Natural killer cell (primary cell): ENCODE results near the gene CDK2. TPM values are rescaled to one million over a fixed set of nuclear protein-coding genes. Genes with fewer than 3 reads are reported as not detected.

Experiments
- ATAC-seq, 3 donors: fragments of 150-1000 bp in 2 of 3; fragments of 200-7000 bp in 1 of 3; cut with Tn5 transposase; 1 replicate in 1 of 3; 2 replicates in 2 of 3; pipeline ENCODE4 v1.10.0; 2021; ENCODE audit warnings: mild to moderate bottlenecking in 2 of 3, moderate library complexity in 2 of 3
- DNase-seq, 2 donors: peaks; one replicate each; pipeline versions ENCODE4 v3.0.0 to v3.0.0-alpha.2; 2013 to 2021; ENCODE audit warnings: mixed read lengths in 1 of 2
- H3K27ac ChIP-seq: one replicate; pipeline ENCODE4 v1.5.1; 2013; ENCODE audit warnings: mild to moderate bottlenecking, low read length
- H3K27me3 ChIP-seq: one replicate; pipeline ENCODE4 v1.6.1; 2013; ENCODE audit warnings: low read length; ENCODE audit not compliant: control insufficient read depth, insufficient read depth
- H3K36me3 ChIP-seq: one replicate; pipeline ENCODE4 v1.6.1; 2013; ENCODE audit warnings: low read length; ENCODE audit not compliant: control insufficient read depth, insufficient read depth
- H3K4me1 ChIP-seq: one replicate; pipeline ENCODE4 v1.6.1; 2013; ENCODE audit warnings: low read length; ENCODE audit not compliant: control insufficient read depth, insufficient read depth
- H3K4me3 ChIP-seq: one replicate; pipeline ENCODE4 v1.5.1; 2013; ENCODE audit warnings: low read length
- H3K9me3 ChIP-seq: one replicate; pipeline ENCODE4 v1.6.1; 2013; ENCODE audit warnings: low read length; ENCODE audit not compliant: control insufficient read depth, insufficient read depth
- H3K27ac Mint-ChIP-seq, 2 donors: one replicate each; pipeline ENCODE4 v1.8.0; 2022; ENCODE audit warnings: mild to moderate bottlenecking in 2 of 2, mixed read lengths in 2 of 2, moderate library complexity in 1 of 2
- H3K27me3 Mint-ChIP-seq, 2 donors: one replicate each; pipeline ENCODE4 v1.8.0; 2022; ENCODE audit warnings: low read depth in 2 of 2, mixed read lengths in 2 of 2
- H3K36me3 Mint-ChIP-seq: one replicate; pipeline ENCODE4 v1.8.0; 2022; ENCODE audit warnings: mixed read lengths
- H3K4me1 Mint-ChIP-seq, 2 donors: one replicate each; pipeline ENCODE4 v1.8.0; 2022; ENCODE audit warnings: mixed read lengths in 2 of 2
- H3K4me3 Mint-ChIP-seq: one replicate; pipeline ENCODE4 v1.8.0; 2022; ENCODE audit warnings: mild to moderate bottlenecking, moderate library complexity, mixed read lengths
- H3K9me3 Mint-ChIP-seq, 2 donors: one replicate each; pipeline ENCODE4 v1.8.0; 2022; ENCODE audit warnings: mixed read lengths in 2 of 2
- WGBS: methylation state at CpG from one replicate; pipeline ENCODE4 v1.1.7; 2013; ENCODE audit warnings: missing lambda C conversion rate; ENCODE audit not compliant: insufficient coverage; 5-methylcytosine and 5-hydroxymethylcytosine counted together
- intact Hi-C: fragments of 100-400 bp; cut with micrococcal nuclease; formaldehyde crosslinking; loops from one replicate; pipeline ENCODE4 v1.14.2; 2022
- total RNA-seq, 4 donors: library from RNA; stranded (reverse); fragments of 120-200 nt in 1 of 4; gene quantifications; one replicate each; pipeline versions ENCODE4 v1.2.3 to v1.2.4, GENCODE V29; 2013 to 2022
- TF ChIP-seq, protein P1 (sequence below): fragments of 200-600 bp; IDR thresholded peaks from one replicate; pipeline ENCODE4 v1.8.0; 2022; ENCODE audit warnings: antibody characterized with exemption

The CDK2 gene
- total RNA-seq, 3 donors from 2014 or later (not counting 1 experiment from before 2014, with no cell fraction given), result 19.5 to 27.3 (median 27.3) TPM

DNA sequence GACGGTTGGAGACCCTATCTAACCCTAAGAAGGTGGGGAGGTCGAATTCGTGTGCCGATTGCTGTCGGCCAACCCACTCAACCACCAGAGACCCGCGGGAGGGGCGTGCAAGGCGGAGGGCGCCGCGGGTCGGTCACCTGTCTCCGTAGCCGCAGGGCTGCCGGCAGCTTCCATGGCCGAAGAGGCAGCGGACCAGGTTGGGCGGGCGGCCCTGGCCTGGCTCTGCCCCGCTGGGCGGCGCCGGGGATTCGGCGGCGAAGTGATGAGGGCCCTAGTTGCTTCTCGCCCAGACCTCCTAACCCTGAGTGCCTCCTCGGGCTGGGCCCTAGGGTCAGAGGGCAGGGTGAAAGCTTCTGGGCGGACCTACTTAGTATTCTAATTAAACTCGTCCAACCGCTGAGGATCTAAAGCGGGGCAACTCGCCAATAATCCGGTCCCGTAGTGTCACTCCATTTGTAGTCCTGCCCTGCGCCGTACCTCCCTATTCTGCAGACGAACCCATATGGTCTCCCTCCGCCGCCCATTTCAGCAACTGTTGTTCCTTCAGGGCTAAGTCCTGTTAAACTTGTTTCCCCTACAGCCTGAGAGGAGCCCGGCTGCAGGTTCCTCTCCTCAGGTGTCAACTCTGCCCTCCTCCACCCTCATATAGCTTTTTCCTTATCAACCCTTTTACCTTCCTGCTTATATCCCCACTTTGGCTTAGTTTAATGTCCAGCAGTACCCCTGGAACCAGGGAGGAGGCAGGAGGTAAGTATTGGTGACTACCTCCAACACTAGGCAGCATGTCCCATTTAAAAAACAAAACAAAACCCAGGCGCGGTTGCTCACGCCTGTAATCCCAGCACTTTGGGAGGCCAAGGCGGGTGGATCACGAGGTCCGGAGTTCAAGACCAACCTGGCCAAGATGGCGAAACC lies 38.8 kb upstream of the CDK2 start, which contains the start of gene PYM1:
PYM1 (minus strand) TSS at position 307 of the 915 bp plus-strand sequence; CDS start at position 174, 133 bp downstream.
- Histone ChIP-seq H3K36me3 (no peaks in the 10 kb centered on the region), H3K4me1 (peaks cover 54% of the 10 kb centered on the region), H3K9me3 (no peaks in the 10 kb centered on the region), H3K4me3 (peak within 1 kb of the TSS; percentile 95), H3K27me3 (no peaks in the 10 kb centered on the region), H3K27ac (peak within 1 kb of the TSS; percentile 86)
- no peaks in the 10 kb centered on the region for H3K27me3 Mint-ChIP-seq
- 4% methylated on average over 49 of the region's 49 CpGs for WGBS
- ATAC-seq, result peak; percentile 53 to 62 (median 59)
- TF ChIP-seq, protein P1, sequence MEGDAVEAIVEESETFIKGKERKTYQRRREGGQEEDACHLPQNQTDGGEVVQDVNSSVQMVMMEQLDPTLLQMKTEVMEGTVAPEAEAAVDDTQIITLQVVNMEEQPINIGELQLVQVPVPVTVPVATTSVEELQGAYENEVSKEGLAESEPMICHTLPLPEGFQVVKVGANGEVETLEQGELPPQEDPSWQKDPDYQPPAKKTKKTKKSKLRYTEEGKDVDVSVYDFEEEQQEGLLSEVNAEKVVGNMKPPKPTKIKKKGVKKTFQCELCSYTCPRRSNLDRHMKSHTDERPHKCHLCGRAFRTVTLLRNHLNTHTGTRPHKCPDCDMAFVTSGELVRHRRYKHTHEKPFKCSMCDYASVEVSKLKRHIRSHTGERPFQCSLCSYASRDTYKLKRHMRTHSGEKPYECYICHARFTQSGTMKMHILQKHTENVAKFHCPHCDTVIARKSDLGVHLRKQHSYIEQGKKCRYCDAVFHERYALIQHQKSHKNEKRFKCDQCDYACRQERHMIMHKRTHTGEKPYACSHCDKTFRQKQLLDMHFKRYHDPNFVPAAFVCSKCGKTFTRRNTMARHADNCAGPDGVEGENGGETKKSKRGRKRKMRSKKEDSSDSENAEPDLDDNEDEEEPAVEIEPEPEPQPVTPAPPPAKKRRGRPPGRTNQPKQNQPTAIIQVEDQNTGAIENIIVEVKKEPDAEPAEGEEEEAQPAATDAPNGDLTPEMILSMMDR, result no peak
- H3K4me3 Mint-ChIP-seq, result peak within 1 kb of the TSS; percentile 99
- peaks cover 55 to 75% of the 10 kb centered on the region in 2 donors for H3K4me1 Mint-ChIP-seq
- DNase-seq, result peak; percentile 53 to 81
- H3K9me3 Mint-ChIP-seq, result no peaks in the 10 kb centered on the region
- H3K27ac Mint-ChIP-seq, result peak within 1 kb of the TSS; percentile 97 to 98
- H3K36me3 Mint-ChIP-seq, result no peaks in the 10 kb centered on the region
- intact Hi-C loops, result loop anchor here (1.0 to 5.0 kb wide), 6 partner anchors 12 to 186 kb away; partner anchors contain the start of genes DNAJC14, GDF11, RPS26 and SARNP

DNA sequence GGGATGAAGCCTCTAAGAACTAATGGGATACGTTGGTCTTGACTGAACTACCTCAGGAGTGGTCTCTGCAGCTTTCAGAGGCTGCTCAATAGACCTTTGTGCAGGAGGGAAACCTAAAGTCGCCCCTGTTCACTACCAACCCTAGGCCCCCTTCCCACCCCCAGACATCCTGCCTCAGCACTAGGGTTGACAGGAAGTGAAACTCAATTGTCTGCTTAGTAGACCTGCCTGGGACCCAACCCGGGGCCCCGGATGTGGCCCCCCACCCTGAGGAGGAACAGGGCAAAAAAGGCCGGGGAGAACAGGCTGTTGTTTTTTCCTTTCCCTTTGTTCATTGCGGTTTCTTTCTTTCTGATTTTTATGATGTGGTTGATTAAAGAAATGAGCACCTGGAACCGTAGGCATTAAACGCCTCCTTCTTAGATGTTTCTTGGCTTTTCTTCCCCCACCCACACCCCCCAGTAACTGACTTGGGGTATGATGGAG lies 37.3 kb upstream of the CDK2 start:
- Mint-ChIP-seq H3K4me1 (peaks cover 62 to 76% of the 10 kb centered on the region in 2 donors), H3K27ac (peak overlapping the region; percentile 97 to 98), H3K9me3 (no peaks in the 10 kb centered on the region), H3K27me3 (no peaks in the 10 kb centered on the region), H3K36me3 (no peaks in the 10 kb centered on the region), H3K4me3 (peak overlapping the region; percentile 99)
- intact Hi-C loops, result loop anchor here (5.0 kb wide), 2 partner anchors 113 to 187 kb away; partner anchors contain the start of genes GDF11 and RPS26
- Histone ChIP-seq H3K4me1 (peaks cover 61% of the 10 kb centered on the region), H3K4me3 (no peak overlapping the region), H3K27ac (peak overlapping the region; percentile 84), H3K9me3 (no peaks in the 10 kb centered on the region), H3K36me3 (no peaks in the 10 kb centered on the region), H3K27me3 (no peaks in the 10 kb centered on the region)
- 0% methylated on average over 5 of the region's 8 CpGs for WGBS
- ATAC-seq (peak; percentile 9 to 36 (median 12)), DNase-seq (peak; percentile 44 to 91)
- TF ChIP-seq, protein P1, result no peak

DNA sequence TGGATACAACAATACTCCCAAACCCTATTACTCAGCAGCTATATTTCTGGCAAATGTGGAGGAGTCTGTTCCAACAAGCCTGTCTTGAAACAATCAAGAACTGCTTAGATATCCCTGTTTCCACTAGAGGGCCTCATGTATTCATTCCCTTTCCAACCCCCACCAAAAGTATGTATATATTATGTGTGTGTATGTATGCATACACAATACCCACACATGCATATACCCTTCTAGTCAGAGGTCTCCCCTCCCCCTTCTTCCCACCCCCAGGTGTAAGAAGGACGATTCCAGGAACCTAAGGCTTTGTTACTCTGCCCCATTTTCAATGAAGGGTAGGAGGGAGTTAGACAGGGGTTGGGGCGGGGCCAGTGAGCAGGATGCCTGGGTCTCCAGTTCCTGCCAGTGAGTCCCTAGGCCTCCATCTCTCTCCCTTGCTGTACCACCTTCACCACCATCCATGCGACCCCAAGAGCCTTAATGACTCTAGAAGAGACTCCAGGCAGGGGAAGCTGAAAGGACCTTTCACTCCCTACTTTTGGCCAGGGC lies 35.8 kb upstream of the CDK2 start, which contains the start of gene DGKA:
DGKA (plus strand) TSS at position 392 of the 546 bp plus-strand sequence. CDS start 5,342 bp downstream, outside the sequence.
- intact Hi-C loops, result loop anchor here (5.0 kb wide), 1 partner anchor 204 kb away; the partner anchor contains the start of gene CD63
- Mint-ChIP-seq H3K9me3 (no peaks in the 10 kb centered on the region), H3K27me3 (no peaks in the 10 kb centered on the region), H3K4me3 (peak within 1 kb of the TSS; percentile 99), H3K36me3 (no peaks in the 10 kb centered on the region), H3K4me1 (peaks cover 51 to 65% of the 10 kb centered on the region in 2 donors), H3K27ac (peak within 1 kb of the TSS; percentile 97 to 98)
- H3K9me3 ChIP-seq, result no peaks in the 10 kb centered on the region
- peak within 1 kb of the TSS; percentile 96 for H3K27ac ChIP-seq
- H3K27me3 ChIP-seq, result no peaks in the 10 kb centered on the region
- peak within 1 kb of the TSS; percentile 79 for H3K4me3 ChIP-seq
- peaks cover 2% of the 10 kb centered on the region for H3K36me3 ChIP-seq
- ATAC-seq (no peak), DNase-seq (peak; percentile 25 to 80)
- H3K4me1 ChIP-seq, result peaks cover 60% of the 10 kb centered on the region
- TF ChIP-seq, protein P1, result peak; percentile 47
- WGBS, result 20% methylated on average over 2 of the region's 3 CpGs
